Upper lobe of left lung (tissue), 6 donors: ENCODE results near the gene COX6A1. TPM values are rescaled to one million over a fixed set of nuclear protein-coding genes. Genes with fewer than 3 reads are reported as not detected.
"Not testable (repeated sequence)": the region's sequence is repeated elsewhere in the genome, so short reads cannot be mapped to it uniquely, and the experiment has no call there.

ENCODE experiments used
- ATAC-seq, 2 donors: fragments of 200-7000 bp; cut with Tn5 transposase; one replicate each; pipeline ENCODE4 v1.9.1; 2022; ENCODE audit warnings: mild to moderate bottlenecking in 2 of 2, moderate library complexity in 2 of 2; ENCODE audit not compliant: low FRiP score in 2 of 2
- DNase-seq, 2 donors: peaks; one replicate each; pipeline ENCODE4 v3.0.0-alpha.2; 2019 to 2020
- H3K27ac ChIP-seq, 4 donors: fragments of 200-600 bp; sonication (generic); one replicate each; pipeline ENCODE4 v1.5.1; 2016 to 2019
- H3K27me3 ChIP-seq, 4 donors: fragments of 200-600 bp; sonication (generic); one replicate each; pipeline ENCODE4 v1.5.1; 2017 to 2019
- H3K36me3 ChIP-seq, 4 donors: fragments of 200-600 bp; sonication (generic); one replicate each; pipeline ENCODE4 v1.5.1; 2016 to 2019
- H3K4me1 ChIP-seq, 4 donors: fragments of 200-600 bp; sonication (generic); one replicate each; pipeline ENCODE4 v1.5.1; 2018 to 2019
- H3K4me3 ChIP-seq, 4 donors: fragments of 200-600 bp; sonication (generic); one replicate each; pipeline ENCODE4 v1.5.1; 2017 to 2019; ENCODE audit warnings: mild to moderate bottlenecking in 2 of 4, moderate library complexity in 1 of 4
- H3K9me3 ChIP-seq, 4 donors: fragments of 200-600 bp; sonication (generic); one replicate each; pipeline ENCODE4 v1.5.1; 2018 to 2019
- EP300 ChIP-seq, 4 donors: sonication (generic); formaldehyde crosslinking; IDR thresholded peaks; one replicate each; pipeline ENCODE4 v1.5.1; 2017; ENCODE audit warnings: antibody characterized with exemption in 4 of 4, control low read depth in 2 of 4
- POLR2A ChIP-seq, 4 donors: fragments of 450-650 bp; IDR thresholded peaks; one replicate each; pipeline ENCODE4 v1.5.1; 2016 to 2017; ENCODE audit warnings: antibody characterized with exemption in 4 of 4, mild to moderate bottlenecking in 2 of 4
- POLR2AphosphoS5 ChIP-seq, 2 donors: sonication (generic); formaldehyde crosslinking; IDR thresholded peaks; one replicate each; pipeline ENCODE4 v1.5.1; 2017; ENCODE audit warnings: antibody characterized with exemption in 2 of 2
- WGBS, 2 donors: methylation state at CpG; one replicate each; pipeline ENCODE4 v1.1.5; 2017 to 2018; 5-methylcytosine and 5-hydroxymethylcytosine counted together
- total RNA-seq, 6 donors: library from RNA; depleted of rRNA in 4 of 6; stranded (reverse); fragments of >200 nt in 4 of 6; gene quantifications; one replicate each; pipeline versions ENCODE4 v1.1.0 to v1.2.1, GENCODE V29; 2016 to 2021
- TF ChIP-seq, protein P1 (sequence below), 6 experiments: fragments of 450-650 bp in 4 of 6; fragments of 200-600 bp in 2 of 6; sonication (generic) in 2 of 6; IDR thresholded peaks; one replicate each; pipeline ENCODE4 v1.5.1; 2016 to 2019; ENCODE audit warnings: antibody characterized with exemption in 6 of 6
- donor health status: DM: no; HTN: no; CAD: no; lungs with moderate emphysema.
- donor health status: DM: no; HTN: yes; CAD: no; lungs with severe emphysema.

COX6A1 gene
- total RNA-seq, 6 donors from 2014 or later: 131 to 733 (median 324) TPM

- H3K4me3 ChIP-seq: peak overlapping the region; percentile 63 to 92 (median 82)
- DNase-seq (no peak), ATAC-seq (no peak)
- no peaks in the 10 kb centered on the region for H3K9me3 ChIP-seq
- peaks cover 4 to 37% (median 19%) of the 10 kb centered on the region in 4 donors for H3K36me3 ChIP-seq
- TF ChIP-seq POLR2A (IDR thresholded peaks at IDR 0.05): no peak
- TF ChIP-seq, protein P1, sequence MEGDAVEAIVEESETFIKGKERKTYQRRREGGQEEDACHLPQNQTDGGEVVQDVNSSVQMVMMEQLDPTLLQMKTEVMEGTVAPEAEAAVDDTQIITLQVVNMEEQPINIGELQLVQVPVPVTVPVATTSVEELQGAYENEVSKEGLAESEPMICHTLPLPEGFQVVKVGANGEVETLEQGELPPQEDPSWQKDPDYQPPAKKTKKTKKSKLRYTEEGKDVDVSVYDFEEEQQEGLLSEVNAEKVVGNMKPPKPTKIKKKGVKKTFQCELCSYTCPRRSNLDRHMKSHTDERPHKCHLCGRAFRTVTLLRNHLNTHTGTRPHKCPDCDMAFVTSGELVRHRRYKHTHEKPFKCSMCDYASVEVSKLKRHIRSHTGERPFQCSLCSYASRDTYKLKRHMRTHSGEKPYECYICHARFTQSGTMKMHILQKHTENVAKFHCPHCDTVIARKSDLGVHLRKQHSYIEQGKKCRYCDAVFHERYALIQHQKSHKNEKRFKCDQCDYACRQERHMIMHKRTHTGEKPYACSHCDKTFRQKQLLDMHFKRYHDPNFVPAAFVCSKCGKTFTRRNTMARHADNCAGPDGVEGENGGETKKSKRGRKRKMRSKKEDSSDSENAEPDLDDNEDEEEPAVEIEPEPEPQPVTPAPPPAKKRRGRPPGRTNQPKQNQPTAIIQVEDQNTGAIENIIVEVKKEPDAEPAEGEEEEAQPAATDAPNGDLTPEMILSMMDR (IDR thresholded peaks at IDR 0.05): no peak
- TF ChIP-seq EP300 (IDR thresholded peaks at IDR 0.05): no peak
- no peak for TF ChIP-seq POLR2AphosphoS5 (IDR thresholded peaks at IDR 0.05)
- H3K27ac ChIP-seq: peak overlapping the region; percentile 67 to 92 (median 82)
- WGBS, 2 donors: 40 to 43% methylated on average over 16 to 17 of the region's 17 CpGs
- H3K27me3 ChIP-seq: no peaks in the 10 kb centered on the region
- peaks cover 16 to 19% (median 17%) of the 10 kb centered on the region in 4 donors for H3K4me1 ChIP-seq
Measured at GRCh38 chr12:120438495-120439198, 734 bp downstream of the COX6A1 start.

DNA sequence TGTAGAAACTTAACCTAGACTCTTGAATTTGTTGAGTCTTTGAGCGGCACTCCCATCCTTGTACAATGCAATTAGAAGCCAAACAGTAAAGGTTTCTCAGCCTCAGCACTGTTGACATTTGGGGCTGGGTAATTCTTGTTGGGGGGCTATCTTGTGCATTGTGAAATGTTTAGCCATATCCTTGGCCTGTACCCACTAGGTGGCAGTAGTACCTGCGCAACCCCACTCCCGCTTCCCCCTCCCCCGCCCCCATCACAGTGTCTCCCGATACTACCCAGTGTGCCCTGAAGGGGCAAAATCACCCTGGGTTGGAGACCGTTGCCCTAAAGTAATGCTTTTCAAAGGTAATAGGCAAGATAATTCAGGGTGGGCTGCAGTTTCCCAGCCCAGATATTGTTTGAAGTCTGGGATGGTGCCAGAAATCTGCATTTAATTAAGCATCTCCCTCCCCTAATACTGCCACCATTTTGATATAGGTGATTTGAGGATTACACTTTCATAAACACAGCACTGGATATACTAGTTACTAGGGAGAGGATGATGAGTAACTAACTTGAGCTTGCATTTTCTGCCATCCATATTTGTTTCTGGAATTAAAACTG, 1.8 kb downstream of the COX6A1 start:
- Histone ChIP-seq H3K9me3 (no peaks in the 10 kb centered on the region), H3K4me3 (no peak overlapping the region), H3K27me3 (no peaks in the 10 kb centered on the region), H3K27ac (no peak overlapping the region), H3K36me3 (peaks cover 4 to 48% (median 26%) of the 10 kb centered on the region in 4 donors), H3K4me1 (peaks cover 16 to 20% (median 18%) of the 10 kb centered on the region in 4 donors)
- DNase-seq (peak in 1 of 2 donors; percentile 55), ATAC-seq (peak; percentile 30 to 47)
- WGBS, 2 donors: 15 to 35% methylated on average over 3 to 6 of the region's 6 CpGs
- no peak for TF ChIP-seq EP300 (IDR thresholded peaks at IDR 0.05)
- TF ChIP-seq POLR2A (IDR thresholded peaks at IDR 0.05): no peak
- TF ChIP-seq POLR2AphosphoS5 (IDR thresholded peaks at IDR 0.05): no peak
- TF ChIP-seq, protein P1 (IDR thresholded peaks at IDR 0.05): peak in 5 of 6 experiments; percentile 26 to 55 (median 42)

DNA sequence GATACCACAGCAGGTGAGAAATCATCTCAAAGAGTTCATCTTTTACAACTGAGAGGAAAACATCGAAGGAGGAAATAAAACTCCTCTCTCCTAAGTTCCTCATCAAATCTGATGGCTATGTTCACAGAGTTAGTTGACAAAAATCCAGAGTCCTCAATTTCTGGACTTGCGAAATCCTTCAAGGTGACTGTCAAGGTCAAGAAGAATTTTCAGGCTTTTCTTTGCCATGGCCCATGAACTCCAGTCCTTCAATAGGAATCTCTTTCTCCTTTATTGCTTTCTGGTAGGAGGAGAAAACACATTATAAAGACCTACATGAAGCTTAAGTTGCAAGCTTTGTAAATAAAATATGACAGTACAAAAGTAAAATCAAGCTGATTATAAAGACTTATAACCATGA, 6.8 kb downstream of the COX6A1 start:
- Histone ChIP-seq H3K27me3 (no peaks in the 10 kb centered on the region), H3K36me3 (peaks cover 4 to 61% (median 26%) of the 10 kb centered on the region in 4 donors), H3K4me1 (peaks cover 21 to 38% (median 28%) of the 10 kb centered on the region in 4 donors), H3K9me3 (no peaks in the 10 kb centered on the region), H3K4me3 (no peak overlapping the region), H3K27ac (no peak overlapping the region)
- 89 to 96% methylated on average over 2 of the region's 2 CpGs for WGBS, 2 donors
- DNase-seq (no peak), ATAC-seq (no peak)
- TF ChIP-seq POLR2A (IDR thresholded peaks at IDR 0.05): no peak

- TF ChIP-seq POLR2AphosphoS5 (IDR thresholded peaks at IDR 0.05) (peak; percentile 98 to 99), EP300 (IDR thresholded peaks at IDR 0.05) (peak in 1 of 4 donors; percentile 78), POLR2A (IDR thresholded peaks at IDR 0.05) (peak in 3 of 4 donors; percentile 55 to 85 (median 77))
- TF ChIP-seq, protein P1 (IDR thresholded peaks at IDR 0.05): peak in 3 of 6 experiments; percentile 14 to 45 (median 19)
- Histone ChIP-seq H3K9me3 (no peaks in the 10 kb centered on the region), H3K36me3 (peaks cover 4 to 54% (median 25%) of the 10 kb centered on the region in 4 donors), H3K4me3 (peak within 1 kb of the TSS; percentile 74 to 100 (median 85)), H3K4me1 (peaks cover 19 to 33% (median 25%) of the 10 kb centered on the region in 4 donors), H3K27ac (peak within 1 kb of the TSS; percentile 85 to 95 (median 88)), H3K27me3 (no peaks in the 10 kb centered on the region)
- WGBS, 2 donors: 0% methylated on average over 28 to 32 of the region's 73 CpGs
- ATAC-seq (peak; percentile 97 to 99), DNase-seq (peak; percentile 79 to 98)
Measured at GRCh38 chr12:120445911-120446843, 8.3 kb downstream of the COX6A1 start, which contains the start of the genes GATC and TRIAP1. Gene GATC, plus strand, starts transcription at chr12:120446444. Its CDS starts 37 bp downstream, at chr12:120446481. Gene TRIAP1, minus strand, starts transcription at chr12:120446384. Its CDS starts 12 bp downstream, at chr12:120446372.

GRCh38 chr12:120446844-120447178, 8.9 kb downstream of the COX6A1 start:
- not testable (repeated sequence) for H3K9me3 ChIP-seq, H3K27me3 ChIP-seq, DNase-seq, ATAC-seq
- Histone ChIP-seq H3K4me3 (peak overlapping the region; percentile 74 to 100 (median 85)), H3K36me3 (peaks cover 4 to 48% (median 23%) of the 10 kb centered on the region in 4 donors), H3K27ac (peak overlapping the region; percentile 85 to 95 (median 88)), H3K4me1 (peaks cover 19 to 33% (median 25%) of the 10 kb centered on the region in 4 donors)
- 6 to 7% methylated on average over 17 of the region's 17 CpGs for WGBS, 2 donors
